Endothelial cell (in vitro differentiated cells): ENCODE measurements around the gene STXBP1. TPM values are rescaled to one million over a fixed set of nuclear protein-coding genes. Genes with fewer than 3 reads are reported as not detected.

Experiments used
- DNase-seq: peaks from one replicate; pipeline ENCODE4 v3.0.0; 2021; ENCODE audit warnings: low spot score
- H3K27ac Mint-ChIP-seq: one replicate; pipeline ENCODE4 v1.8.0; 2021; ENCODE audit warnings: mixed read lengths, inconsistent platforms; ENCODE audit not compliant: unreplicated experiment
- H3K27me3 Mint-ChIP-seq: one replicate; pipeline ENCODE4 v1.8.0; 2021; ENCODE audit warnings: mild to moderate bottlenecking, moderate library complexity, mixed read lengths, inconsistent platforms; ENCODE audit not compliant: unreplicated experiment
- H3K36me3 Mint-ChIP-seq: one replicate; pipeline ENCODE4 v1.8.0; 2021; ENCODE audit warnings: mild to moderate bottlenecking, low read depth, mixed read lengths, inconsistent platforms; ENCODE audit not compliant: unreplicated experiment
- H3K4me1 Mint-ChIP-seq: one replicate; pipeline ENCODE4 v1.8.0; 2021; ENCODE audit warnings: mild to moderate bottlenecking, mixed read lengths, inconsistent platforms; ENCODE audit not compliant: unreplicated experiment
- H3K4me3 Mint-ChIP-seq: one replicate; pipeline ENCODE4 v1.8.0; 2021; ENCODE audit warnings: mild to moderate bottlenecking, mixed read lengths, inconsistent platforms; ENCODE audit not compliant: unreplicated experiment
- H3K9me3 Mint-ChIP-seq: one replicate; pipeline ENCODE4 v1.8.0; 2021; ENCODE audit warnings: mixed read lengths, inconsistent platforms; ENCODE audit not compliant: unreplicated experiment
- CTCF ChIP-seq: fragments of 200-600 bp; sonication (generic); IDR thresholded peaks from one replicate; pipeline ENCODE4 v1.5.0; 2021; ENCODE audit warnings: antibody characterized with exemption; ENCODE audit not compliant: unreplicated experiment
- total RNA-seq: library from RNA; stranded (reverse); fragmentation: NEBNext Ultra II Directional; extraction: Animal tissue kit (Norgen Biotek cat#: 25700); gene quantifications from one replicate; pipeline ENCODE4 v1.2.1, GENCODE V29; 2021; ENCODE audit not compliant: unreplicated experiment

Gene STXBP1
- total RNA-seq, 1 donor from 2014 or later: 113 TPM

- Mint-ChIP-seq H3K4me3 (no peak overlapping the region), H3K9me3 (no peaks in the 10 kb centered on the region), H3K36me3 (peaks cover 27% of the 10 kb centered on the region), H3K27me3 (no peaks in the 10 kb centered on the region), H3K27ac (no peak overlapping the region), H3K4me1 (peaks cover 15% of the 10 kb centered on the region)
- DNase-seq: no peak
- TF ChIP-seq CTCF: no peak
Observed at GRCh38 chr9:127650518-127650917, 38.4 kb downstream of the STXBP1 start.

- Mint-ChIP-seq H3K36me3 (peaks cover 27% of the 10 kb centered on the region), H3K27me3 (no peaks in the 10 kb centered on the region), H3K27ac (no peak overlapping the region), H3K9me3 (no peaks in the 10 kb centered on the region), H3K4me1 (peaks cover 14% of the 10 kb centered on the region), H3K4me3 (no peak overlapping the region)
- DNase-seq: no peak
- TF ChIP-seq CTCF: no peak
Observed at GRCh38 chr9:127651697-127652610, 39.9 kb downstream of the STXBP1 start.

- Mint-ChIP-seq H3K4me1 (peaks cover 14% of the 10 kb centered on the region), H3K27me3 (no peaks in the 10 kb centered on the region), H3K27ac (no peak overlapping the region), H3K9me3 (no peaks in the 10 kb centered on the region), H3K4me3 (no peak overlapping the region), H3K36me3 (peaks cover 27% of the 10 kb centered on the region)
- DNase-seq: no peak
- TF ChIP-seq CTCF: no peak
Observed at GRCh38 chr9:127652733-127653132, 40.7 kb downstream of the STXBP1 start.

GRCh38 chr9:127654619-127655018 is 42.5 kb downstream of the STXBP1 start:
- no peak for DNase-seq
- no peak for TF ChIP-seq CTCF
- H3K36me3 Mint-ChIP-seq: peaks cover 33% of the 10 kb centered on the region
- H3K4me3 Mint-ChIP-seq: peak overlapping the region; percentile 6
- no peak overlapping the region for H3K27ac Mint-ChIP-seq
- H3K9me3 Mint-ChIP-seq: no peaks in the 10 kb centered on the region
- H3K4me1 Mint-ChIP-seq: peaks cover 14% of the 10 kb centered on the region
- no peaks in the 10 kb centered on the region for H3K27me3 Mint-ChIP-seq

- Mint-ChIP-seq H3K9me3 (no peaks in the 10 kb centered on the region), H3K27ac (no peak overlapping the region), H3K36me3 (peaks cover 53% of the 10 kb centered on the region), H3K4me1 (no peaks in the 10 kb centered on the region), H3K27me3 (no peaks in the 10 kb centered on the region), H3K4me3 (no peak overlapping the region)
- no peak for DNase-seq
- no peak for TF ChIP-seq CTCF
Observed at GRCh38 chr9:127658428-127658827, 46.4 kb downstream of the STXBP1 start.
